HG03139 (cell line): ENCODE measurements around the gene ADRA2B.
"Not testable (repeated sequence)": the region's sequence is repeated elsewhere in the genome, so short reads cannot be mapped to it uniquely, and the experiment has no call there.

ENCODE experiments used
- ATAC-seq: cut with Tn5 transposase; IDR thresholded peaks from one replicate; pipeline ENCODE4 v1.9.1; 2021; ENCODE audit not compliant: unreplicated experiment

ADRA2B gene

DNA sequence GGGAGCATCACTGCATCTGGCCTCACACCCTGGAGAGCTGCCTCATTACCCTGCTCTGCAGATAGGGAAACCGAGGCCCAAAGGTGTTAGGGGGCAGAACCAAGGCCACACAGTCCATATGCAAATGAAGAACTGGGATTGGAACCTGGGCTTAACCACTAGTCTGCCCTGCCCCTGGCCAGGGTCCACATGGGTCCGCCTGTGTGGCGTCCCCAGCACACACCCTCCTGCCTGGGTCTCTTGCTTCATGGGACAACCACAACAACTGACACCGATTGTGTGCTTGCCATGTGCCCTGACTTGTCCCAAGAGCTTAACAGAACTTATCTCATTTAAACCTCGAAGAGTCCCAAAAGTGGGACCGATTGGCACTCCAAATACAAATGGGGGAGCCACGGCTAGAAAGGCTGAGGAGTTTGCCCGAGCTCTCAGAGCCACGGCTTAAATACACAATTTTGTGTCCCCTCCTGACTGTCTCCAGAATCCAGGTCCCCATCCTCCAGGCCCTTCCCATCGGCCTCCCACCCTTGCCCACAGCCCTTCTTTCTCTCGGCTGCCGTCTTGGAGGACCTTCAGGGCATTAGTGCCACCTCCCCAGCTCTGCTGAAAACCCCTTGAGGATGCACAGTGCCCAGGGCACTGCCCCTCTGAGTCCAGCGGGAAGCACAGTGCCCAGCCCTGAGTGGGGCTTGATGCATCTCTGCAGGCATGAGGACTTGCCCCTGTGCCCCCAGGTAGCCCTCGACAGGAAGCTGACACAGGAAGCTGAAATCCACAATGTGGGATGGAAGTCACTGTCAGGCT, 34.6 kb upstream of the ADRA2B start:
- no peak for ATAC-seq

GRCh38 chr2:96150007-96150640, 33.8 kb upstream of the ADRA2B start:
- ATAC-seq = no peak

GRCh38 chr2:96148410-96149217, 32.2 kb upstream of the ADRA2B start:
- peak; percentile 24 for ATAC-seq

GRCh38 chr2:96147593-96148201, 31.3 kb upstream of the ADRA2B start:
- no peak for ATAC-seq

DNA sequence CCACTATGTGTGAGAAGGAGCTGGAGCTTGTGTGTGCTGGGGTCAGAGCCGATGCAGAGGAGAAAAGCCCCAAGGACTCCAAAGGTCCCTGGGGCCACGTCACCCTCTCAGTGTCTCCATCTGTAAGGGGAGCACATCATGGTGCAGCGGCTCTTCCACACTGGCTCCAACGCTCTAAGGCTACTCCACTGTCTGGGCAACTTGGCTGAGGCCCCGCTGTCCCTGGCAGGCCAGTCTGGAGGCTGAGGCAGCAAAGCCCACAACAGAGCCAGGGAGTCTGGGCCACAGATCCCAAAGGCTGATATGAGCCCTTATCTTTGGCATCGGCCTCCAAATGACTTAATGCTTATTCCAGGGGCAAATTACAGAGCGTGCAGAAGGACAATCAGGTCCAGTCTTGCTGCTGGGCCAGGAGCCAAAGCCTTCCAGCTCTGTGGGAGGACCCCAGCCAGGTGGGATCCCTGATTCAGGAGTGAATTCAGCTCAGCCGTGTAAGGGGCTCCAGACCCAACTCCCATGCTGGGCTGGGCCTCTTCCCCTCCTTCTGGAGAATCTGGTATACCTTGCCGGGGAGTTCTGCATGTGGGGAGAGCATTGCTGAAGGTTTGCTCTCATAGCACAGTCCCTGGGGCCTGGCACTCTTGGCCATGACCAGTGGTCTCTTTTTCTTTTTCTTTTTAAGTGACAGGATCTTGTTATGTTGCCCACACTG, 30.7 kb upstream of the ADRA2B start:
- no peak for ATAC-seq

DNA sequence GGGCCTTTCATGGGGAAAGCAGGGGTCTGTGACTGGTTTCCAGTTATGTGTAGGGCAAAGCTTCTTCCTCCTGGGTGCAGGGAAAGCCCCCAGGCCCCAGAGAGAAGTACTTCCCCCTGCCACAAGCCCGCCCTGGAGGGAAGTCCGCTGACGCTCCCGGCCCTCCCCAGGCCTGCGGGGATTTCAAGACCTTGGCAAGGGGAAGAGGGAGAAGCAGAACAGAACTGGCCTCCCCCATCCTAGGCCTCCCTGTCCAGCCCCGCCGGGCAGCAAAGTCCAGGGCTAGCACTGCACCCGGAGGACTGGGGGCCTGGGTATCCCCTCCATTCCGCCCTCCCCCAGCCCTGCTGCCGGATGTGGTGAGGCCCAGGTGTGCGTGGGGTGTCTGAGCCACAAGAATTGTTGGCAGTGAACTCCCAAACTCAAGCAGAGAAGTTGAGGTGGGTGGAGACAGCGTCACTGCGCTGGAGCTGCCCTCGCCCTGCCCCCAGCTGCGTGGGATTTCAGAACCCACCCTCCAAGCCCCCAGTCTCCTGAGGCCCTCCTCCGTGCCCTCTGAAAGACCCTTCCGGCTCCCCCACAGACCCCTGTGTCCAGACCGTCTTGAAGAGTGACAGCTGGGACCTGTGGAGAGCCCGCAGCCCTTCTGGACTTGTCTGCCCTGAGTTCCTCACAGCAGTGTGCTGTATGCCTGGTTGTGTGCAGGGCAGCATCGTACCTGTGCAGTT, 29.9 kb upstream of the ADRA2B start:
- peak; percentile 24 for ATAC-seq

GRCh38 chr2:96145848-96146152, 29.4 kb upstream of the ADRA2B start:
- ATAC-seq = no peak

DNA sequence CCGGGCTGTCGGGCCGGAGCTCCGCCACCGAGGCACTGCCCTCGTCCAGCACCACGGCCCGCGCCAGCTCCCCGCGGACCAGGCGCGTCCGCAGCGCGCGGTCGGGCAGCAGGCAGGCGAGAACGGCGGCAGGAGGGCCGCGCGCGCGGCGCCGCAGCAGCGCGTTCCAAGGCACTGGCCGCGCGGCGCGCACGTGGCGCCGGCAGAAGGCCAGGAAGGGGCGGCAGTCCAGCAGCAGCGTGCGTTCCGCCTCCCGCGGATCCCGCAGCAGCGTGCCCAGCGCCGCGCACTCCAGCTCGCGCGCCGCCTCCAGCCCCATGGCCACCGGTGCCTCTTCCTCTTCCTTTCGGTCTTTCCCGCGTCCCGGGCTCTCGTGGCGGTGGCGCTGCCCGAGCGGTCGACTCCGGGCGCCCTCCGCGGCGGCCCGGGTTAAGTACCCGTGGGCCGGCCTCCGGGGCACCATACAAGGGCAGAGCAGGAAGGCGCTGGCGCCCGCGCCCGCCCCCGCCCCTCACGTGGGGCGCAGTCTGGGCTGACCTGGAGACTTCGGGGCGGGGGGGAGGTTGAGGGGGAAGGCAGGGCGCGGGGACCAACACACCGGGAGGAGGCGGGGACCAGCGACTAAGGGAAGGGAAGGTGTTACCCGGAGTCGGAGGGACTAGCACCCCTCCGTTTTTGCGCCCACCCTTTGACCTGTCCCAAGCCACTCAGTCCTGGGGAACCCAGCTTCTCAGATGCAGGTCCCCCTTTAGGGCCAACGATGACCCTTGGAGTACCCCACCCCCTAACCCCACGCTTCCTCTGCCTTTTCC, 28.9 kb upstream of the ADRA2B start, which contains the start of gene DUSP2:
Gene DUSP2 (minus strand): TSS at position 405 of the 812 bp plus-strand sequence. CDS start 86 bp downstream, at position 319.
- ATAC-seq = peak; percentile 45

DNA sequence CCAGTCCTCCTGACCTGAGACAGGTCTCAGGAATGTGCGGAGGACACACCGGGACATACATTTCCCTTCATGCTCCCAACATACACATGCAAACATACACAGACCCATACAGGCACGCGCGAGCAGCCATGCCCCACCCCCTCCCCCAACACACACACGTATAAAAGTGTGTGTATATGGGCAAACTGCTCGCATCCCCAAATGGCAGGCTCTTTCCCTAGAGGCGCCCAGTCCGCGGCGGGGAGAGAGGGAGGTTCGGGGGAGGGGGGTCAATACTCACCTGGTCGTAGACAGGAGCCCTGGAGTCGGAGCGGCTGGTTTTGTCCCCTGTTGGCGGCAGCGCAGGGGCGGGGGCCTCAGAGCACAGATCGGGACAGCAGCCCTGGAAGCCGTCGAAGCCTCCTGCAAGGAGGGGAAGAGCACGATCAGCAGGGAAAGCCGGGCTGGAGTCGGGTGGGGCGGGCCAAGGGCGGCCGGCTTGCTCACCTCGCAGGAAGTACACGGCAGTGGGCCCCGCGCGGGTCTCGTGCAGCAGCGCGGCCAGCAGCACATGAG, 28.2 kb upstream of the ADRA2B start:
- ATAC-seq = no peak

DNA sequence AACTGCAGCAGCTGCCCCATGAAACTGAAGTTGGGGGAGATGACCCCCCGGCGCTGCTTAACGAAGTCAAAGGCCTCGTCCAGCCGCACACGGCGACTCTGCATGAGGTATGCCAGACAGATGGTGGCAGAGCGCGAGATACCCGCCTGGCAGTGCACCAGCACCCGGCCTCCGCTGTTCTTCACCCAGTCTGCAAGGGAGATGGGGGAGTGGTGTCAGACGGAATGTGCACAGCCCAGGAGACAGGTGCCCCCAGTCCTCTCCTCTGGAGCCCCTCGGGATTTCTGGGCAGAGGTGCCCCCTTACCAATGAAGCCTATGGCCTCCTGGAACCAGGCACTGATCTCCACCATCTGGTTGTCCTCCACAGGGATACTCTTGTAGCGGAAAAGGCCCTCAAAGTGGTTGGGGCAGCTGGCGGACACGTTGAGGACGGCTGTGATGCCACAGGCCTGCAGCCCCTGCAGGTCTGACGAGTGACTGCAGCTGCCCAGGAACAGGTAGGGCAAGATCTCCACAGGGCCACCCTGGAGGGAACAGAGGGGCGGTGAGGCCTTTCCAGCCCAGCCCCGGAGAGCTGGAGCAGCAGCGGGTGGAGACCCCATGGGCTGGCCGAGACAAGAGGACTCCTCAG, 27.6 kb upstream of the ADRA2B start:
- ATAC-seq = no peak

- ATAC-seq = no peak
Measured at GRCh38 chr2:96143231-96143847, 27.0 kb upstream of the ADRA2B start.

DNA sequence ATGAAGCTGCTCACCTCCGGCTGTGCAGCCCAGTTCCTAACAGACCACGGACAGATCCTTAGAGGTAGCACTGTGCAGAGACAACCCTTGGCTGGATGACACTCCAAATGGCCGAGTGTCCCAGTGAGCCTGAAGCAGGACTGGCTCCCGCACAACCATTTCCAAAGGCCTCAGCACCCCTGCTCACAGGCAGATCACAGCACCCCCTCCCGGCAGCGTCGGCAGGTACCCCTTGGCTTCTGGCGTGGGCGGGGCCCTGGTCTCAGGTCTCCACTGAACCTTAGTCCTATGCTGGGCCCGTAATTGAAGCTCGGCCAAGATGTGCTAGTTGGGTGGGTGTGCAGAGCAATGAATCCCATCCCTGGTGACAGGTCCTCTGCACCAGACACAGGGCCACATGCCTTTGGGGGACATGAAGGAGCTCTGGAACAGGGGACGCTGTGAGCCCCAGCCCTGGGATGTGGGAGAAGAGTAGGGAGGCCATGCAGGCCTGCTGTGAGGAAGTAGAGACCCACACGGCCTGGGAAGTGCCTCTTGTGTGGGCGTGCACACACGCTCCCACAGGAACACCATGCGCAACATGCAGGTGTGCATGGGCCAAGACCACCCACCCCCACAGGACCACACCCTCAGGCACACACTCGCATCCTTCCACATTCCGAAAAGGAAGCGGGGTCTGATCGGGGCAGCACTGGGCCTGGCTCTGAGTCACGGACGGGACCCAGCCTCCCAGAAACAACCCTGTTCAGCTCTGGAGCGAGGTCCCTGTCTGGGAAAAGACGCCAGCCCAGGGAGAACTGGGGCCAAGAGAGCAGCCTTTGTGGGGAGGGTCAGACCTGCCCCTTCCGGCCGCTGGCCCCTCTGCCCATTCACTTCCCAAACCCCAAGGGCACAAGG, 26.1 kb upstream of the ADRA2B start:
- no peak for ATAC-seq

GRCh38 chr2:96141624-96141967, 25.2 kb upstream of the ADRA2B start:
- ATAC-seq = not testable (repeated sequence)

DNA sequence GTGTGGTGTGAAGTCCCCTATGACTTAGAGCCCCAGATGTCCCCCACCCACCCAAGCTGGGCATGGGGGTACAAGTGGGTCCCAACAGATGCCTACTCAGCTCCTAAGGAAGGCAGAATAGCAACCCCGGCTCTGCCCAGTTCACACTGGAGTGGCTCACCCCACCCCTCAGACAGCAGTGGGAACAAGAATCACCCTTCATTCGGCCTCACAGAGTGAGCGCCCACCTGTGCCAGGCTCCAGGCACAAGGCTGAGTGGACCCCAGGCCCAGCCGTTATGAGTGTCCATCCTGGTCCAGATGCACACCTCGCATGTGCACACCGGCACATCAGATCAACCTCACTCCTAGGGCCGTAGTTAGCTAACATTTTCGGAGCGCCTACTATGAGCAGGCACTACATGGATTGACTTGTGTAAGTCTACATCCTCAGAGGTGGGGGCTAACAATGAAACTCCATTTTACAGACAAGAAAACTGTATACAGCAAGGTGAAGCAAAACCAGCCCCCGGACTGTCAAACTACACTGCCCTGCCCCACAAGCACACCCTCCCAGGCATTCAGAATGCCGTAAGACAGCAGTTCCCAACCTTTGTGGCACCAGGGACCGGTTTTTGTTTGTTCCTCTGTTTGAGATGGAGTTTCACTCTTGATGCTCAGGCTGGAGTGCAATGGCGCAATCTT, 24.7 kb upstream of the ADRA2B start:
- no peak for ATAC-seq

DNA sequence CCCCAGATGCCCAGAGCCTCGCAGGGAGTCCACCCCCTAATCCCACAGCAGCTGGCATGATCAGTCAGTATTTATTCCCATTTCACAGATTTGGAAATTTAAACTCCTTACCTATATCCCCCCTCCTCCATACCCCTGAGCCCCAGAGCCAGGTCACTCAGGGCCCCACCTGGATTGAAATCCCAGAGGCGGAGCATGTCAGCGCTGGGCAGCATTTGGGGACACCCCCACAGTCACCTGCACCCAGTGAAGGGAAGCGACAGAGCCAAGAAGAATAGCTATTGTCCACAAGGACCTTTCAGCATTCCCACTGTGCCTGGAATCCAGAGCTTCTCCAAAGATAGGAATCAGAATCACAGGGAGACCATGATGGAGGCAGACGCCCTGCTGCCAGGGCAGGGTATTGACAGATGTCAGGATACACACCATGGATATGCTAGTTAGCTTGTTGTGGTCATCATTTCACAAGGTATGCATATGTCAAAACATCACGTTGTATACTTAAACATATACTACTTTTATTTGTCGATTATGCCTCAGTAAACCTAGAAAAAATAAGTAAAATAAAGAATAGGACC, 22.9 kb upstream of the ADRA2B start:
- no peak for ATAC-seq
